ENCODE measurements around the gene NR6A1.
A peak's percentile ranks its signal among the peaks of the same experiment; 100 is the strongest.
"Not testable (repeated sequence)": the region's sequence is repeated elsewhere in the genome, so short reads cannot be mapped to it uniquely, and the experiment has no call there.

Gene NR6A1

DNA sequence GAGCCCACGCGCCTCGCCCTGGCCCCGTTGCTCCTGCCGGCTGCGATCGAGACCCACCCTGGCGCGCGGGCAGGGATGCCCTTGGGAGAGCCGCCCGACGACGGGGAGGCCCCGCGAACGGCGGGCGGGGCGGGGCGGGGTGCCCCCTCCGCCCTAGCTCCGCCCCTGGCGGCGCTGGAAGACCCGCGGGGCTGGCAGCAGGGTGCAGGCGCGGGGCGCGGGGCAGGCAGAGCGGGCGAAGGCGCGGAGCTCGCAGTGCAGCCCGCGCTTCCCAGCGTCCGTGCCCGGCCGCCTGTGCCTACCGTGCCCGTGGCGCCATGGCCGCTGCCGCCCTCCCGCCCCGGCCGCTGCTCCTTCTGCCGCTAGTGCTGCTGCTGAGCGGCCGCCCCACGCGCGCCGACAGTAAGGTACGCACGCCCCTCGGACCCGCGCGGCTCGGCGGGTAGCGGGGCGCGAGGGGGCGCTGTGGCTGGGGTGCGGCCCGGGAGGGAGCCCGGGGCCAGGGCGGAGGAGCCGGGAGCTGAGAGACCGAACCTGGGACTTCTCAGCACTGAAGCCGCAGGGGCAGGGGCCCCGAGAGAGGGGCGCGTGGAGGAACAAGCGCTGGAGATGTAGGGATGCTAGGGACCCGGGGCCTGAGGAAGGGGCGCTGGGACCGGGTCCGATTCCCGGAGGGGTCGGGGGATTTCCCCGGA lies 6.0 kb upstream of the NR6A1 start, which contains the start of gene OLFML2A:
OLFML2A (plus strand) TSS at position 180 of the 695 bp plus-strand sequence; CDS start at position 318, 138 bp downstream.
- Histone ChIP-seq H3K36me3 (replicated peaks) (no peaks in the 10 kb centered on the region), H3K27me3 (replicated peaks) (no peaks in the 10 kb centered on the region), H3K4me3 (ENCODE audit: low read depth, low read length) (peak within 1 kb of the TSS; percentile 47), H3K27ac (no peak within 1 kb of the TSS)
- in situ Hi-C loops (cut with HindIII; ENCODE audit: low pct_ligation_motif_present, low sequenced_read_pairs) = no loop called here
- no peak for DNase-seq
- TF ChIP-seq, protein P1, sequence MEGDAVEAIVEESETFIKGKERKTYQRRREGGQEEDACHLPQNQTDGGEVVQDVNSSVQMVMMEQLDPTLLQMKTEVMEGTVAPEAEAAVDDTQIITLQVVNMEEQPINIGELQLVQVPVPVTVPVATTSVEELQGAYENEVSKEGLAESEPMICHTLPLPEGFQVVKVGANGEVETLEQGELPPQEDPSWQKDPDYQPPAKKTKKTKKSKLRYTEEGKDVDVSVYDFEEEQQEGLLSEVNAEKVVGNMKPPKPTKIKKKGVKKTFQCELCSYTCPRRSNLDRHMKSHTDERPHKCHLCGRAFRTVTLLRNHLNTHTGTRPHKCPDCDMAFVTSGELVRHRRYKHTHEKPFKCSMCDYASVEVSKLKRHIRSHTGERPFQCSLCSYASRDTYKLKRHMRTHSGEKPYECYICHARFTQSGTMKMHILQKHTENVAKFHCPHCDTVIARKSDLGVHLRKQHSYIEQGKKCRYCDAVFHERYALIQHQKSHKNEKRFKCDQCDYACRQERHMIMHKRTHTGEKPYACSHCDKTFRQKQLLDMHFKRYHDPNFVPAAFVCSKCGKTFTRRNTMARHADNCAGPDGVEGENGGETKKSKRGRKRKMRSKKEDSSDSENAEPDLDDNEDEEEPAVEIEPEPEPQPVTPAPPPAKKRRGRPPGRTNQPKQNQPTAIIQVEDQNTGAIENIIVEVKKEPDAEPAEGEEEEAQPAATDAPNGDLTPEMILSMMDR (IDR thresholded peaks at IDR 0.05; ENCODE audit: low read depth, low read length, missing control alignments) = no peak

GRCh38 chr9:124776618-124776953 lies 5.5 kb upstream of the NR6A1 start:
- in situ Hi-C loops (cut with HindIII; ENCODE audit: low pct_ligation_motif_present, low sequenced_read_pairs) = no loop called here

GRCh38 chr9:124774129-124774978 lies 3.2 kb upstream of the NR6A1 start:
- Histone ChIP-seq H3K36me3 (replicated peaks) (no peaks in the 10 kb centered on the region), H3K4me3 (ENCODE audit: low read depth, low read length) (no peak overlapping the region), H3K27ac (no peak overlapping the region), H3K27me3 (replicated peaks) (peaks cover 10% of the 10 kb centered on the region)
- peak; percentile 73 for DNase-seq
- TF ChIP-seq, protein P1 (IDR thresholded peaks at IDR 0.05; ENCODE audit: low read depth, low read length, missing control alignments) = peak; percentile 85
- in situ Hi-C loops (cut with HindIII; ENCODE audit: low pct_ligation_motif_present, low sequenced_read_pairs) = no loop called here

More at GRCh38 chr9:124776618-124776953, 5.5 kb upstream of the NR6A1 start:
- no peak for DNase-seq
- H3K36me3 ChIP-seq (replicated peaks) = no peaks in the 10 kb centered on the region
- H3K27me3 ChIP-seq (replicated peaks) = no peaks in the 10 kb centered on the region
- TF ChIP-seq, protein P1 (IDR thresholded peaks at IDR 0.05; ENCODE audit: low read depth, low read length, missing control alignments) = no peak
- H3K4me3 ChIP-seq (ENCODE audit: low read depth, low read length) = peak overlapping the region; percentile 47
- H3K27ac ChIP-seq = no peak overlapping the region

DNA sequence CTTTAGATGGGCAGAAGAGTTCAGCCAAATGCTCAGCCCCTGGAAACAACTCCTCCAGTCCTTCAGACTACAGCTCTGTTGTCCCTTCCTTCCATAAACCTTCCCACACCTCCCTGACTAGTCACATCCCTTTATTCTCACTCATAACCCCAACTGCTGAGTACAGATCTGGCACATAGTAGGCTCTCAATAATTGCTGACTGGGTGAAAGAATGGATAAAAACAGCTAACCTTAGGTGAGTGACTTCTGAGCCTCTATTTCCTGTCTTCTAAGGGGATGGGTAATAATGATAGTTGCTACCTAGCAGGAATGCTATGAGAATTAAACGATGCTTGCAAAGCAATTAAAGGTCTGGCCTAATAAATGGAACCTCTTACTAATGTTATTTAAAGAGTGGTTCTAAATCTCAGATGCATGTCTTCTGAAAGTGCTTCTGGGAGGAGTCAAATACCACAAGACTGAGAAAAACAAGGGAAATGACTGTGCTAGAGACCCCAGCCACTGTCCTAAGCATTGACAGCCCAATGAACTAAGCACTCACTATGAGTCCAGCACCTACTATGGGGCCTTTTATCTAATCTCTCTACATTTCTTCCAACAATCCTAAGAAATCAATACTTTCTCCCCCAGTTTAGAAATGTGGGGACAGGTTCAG lies 2.5 kb upstream of the NR6A1 start:
- TF ChIP-seq, protein P1 (IDR thresholded peaks at IDR 0.05; ENCODE audit: low read depth, low read length, missing control alignments) = no peak
- Histone ChIP-seq H3K27ac (no peak overlapping the region), H3K27me3 (replicated peaks) (peaks cover 15% of the 10 kb centered on the region), H3K36me3 (replicated peaks) (no peaks in the 10 kb centered on the region), H3K4me3 (ENCODE audit: low read depth, low read length) (no peak overlapping the region)
- in situ Hi-C loops (cut with HindIII; ENCODE audit: low pct_ligation_motif_present, low sequenced_read_pairs) = no loop called here
- DNase-seq = no peak

- peaks cover 19% of the 10 kb centered on the region for H3K27me3 ChIP-seq (replicated peaks)
- DNase-seq; H3K4me3 ChIP-seq (ENCODE audit: low read depth, low read length); H3K36me3 ChIP-seq (replicated peaks); in situ Hi-C loops (cut with HindIII; ENCODE audit: low pct_ligation_motif_present, low sequenced_read_pairs); H3K27ac ChIP-seq: not testable (repeated sequence)
Observed at GRCh38 chr9:124772877-124773276, 1.8 kb upstream of the NR6A1 start.
